Endodermal cell (in vitro differentiated cells): ENCODE measurements around the gene OR2M3. TPM values are rescaled to one million over a fixed set of nuclear protein-coding genes. Genes with fewer than 3 reads are reported as not detected.

Source experiments
- DNase-seq: peaks from one replicate; pipeline ENCODE4 v3.0.0-alpha.2; 2017
- H3K27ac ChIP-seq: 2 replicates; pipeline ENCODE4 v1.5.1; 2013; ENCODE audit warnings: mild to moderate bottlenecking, low read depth, low read length, moderate library complexity
- H3K27me3 ChIP-seq: 2 replicates; pipeline ENCODE4 v1.6.1; 2013; ENCODE audit warnings: mild to moderate bottlenecking, low read length, moderate library complexity; ENCODE audit not compliant: insufficient read depth, control insufficient read depth, poor library complexity, severe bottlenecking
- H3K36me3 ChIP-seq: 2 replicates; pipeline ENCODE4 v1.7.0; 2013; ENCODE audit warnings: mild to moderate bottlenecking, low read length, moderate library complexity; ENCODE audit not compliant: control insufficient read depth, insufficient read depth
- H3K4me1 ChIP-seq: one replicate; pipeline ENCODE4 v1.7.0; 2013; ENCODE audit warnings: low read length; ENCODE audit not compliant: control insufficient read depth, insufficient read depth
- H3K4me3 ChIP-seq: 2 replicates; pipeline ENCODE4 v1.5.1; 2013; ENCODE audit warnings: mild to moderate bottlenecking, low read length, moderate library complexity
- H3K9ac ChIP-seq: 2 replicates; pipeline ENCODE4 v1.6.1; 2013; ENCODE audit warnings: mild to moderate bottlenecking, low read length, moderate library complexity; ENCODE audit not compliant: poor library complexity, severe bottlenecking; ENCODE audit errors: extremely low read depth
- H3K9me3 ChIP-seq: 2 replicates; pipeline ENCODE4 v1.6.1; 2013; ENCODE audit warnings: mild to moderate bottlenecking, low read length, moderate library complexity; ENCODE audit not compliant: control insufficient read depth
- H3K27ac Mint-ChIP-seq: 2 replicates; pipeline ENCODE4 v1.8.0; 2020; ENCODE audit warnings: mixed read lengths
- H3K27me3 Mint-ChIP-seq: 2 replicates; pipeline ENCODE4 v1.8.0; 2021; ENCODE audit warnings: mild to moderate bottlenecking, mixed read lengths; ENCODE audit not compliant: insufficient read depth
- H3K36me3 Mint-ChIP-seq: 2 replicates; pipeline ENCODE4 v1.8.0; 2020; ENCODE audit warnings: low read depth, mixed read lengths
- H3K4me1 Mint-ChIP-seq: 2 replicates; pipeline ENCODE4 v1.8.0; 2020; ENCODE audit warnings: mixed read lengths
- H3K4me3 Mint-ChIP-seq: 2 replicates; pipeline ENCODE4 v1.8.0; 2020; ENCODE audit warnings: mild to moderate bottlenecking, moderate library complexity, mixed read lengths
- H3K9me3 Mint-ChIP-seq: 2 replicates; pipeline ENCODE4 v1.8.0; 2020; ENCODE audit warnings: mild to moderate bottlenecking, mixed read lengths
- WGBS, 2 experiments: methylation state at CpG; one replicate each; pipeline versions ENCODE4 v1.1.5 to v1.1.7; 2013; ENCODE audit warnings: missing lambda C conversion rate in 2 of 2, mixed read lengths in 1 of 2; ENCODE audit not compliant: insufficient coverage in 1 of 2, insufficient read length in 1 of 2; 5-methylcytosine and 5-hydroxymethylcytosine counted together
- total RNA-seq, 2 donors: library from RNA; stranded (reverse); fragmentation: NEBNext Ultra II Directional in 1 of 2; extraction: Animal tissue kit (Norgen Biotek cat#: 25700) in 1 of 2; gene quantifications; 2 replicates in 1 of 2; 3 replicates in 1 of 2; pipeline ENCODE4 v1.2.1, GENCODE V29; 2021
- TF ChIP-seq, protein P1 (sequence below): fragments of 200-600 bp; sonication (generic); conservative IDR thresholded peaks from 2 replicates; pipeline ENCODE4 v1.5.0; 2021; ENCODE audit warnings: antibody characterized with exemption, mild to moderate bottlenecking

The OR2M3 gene
- total RNA-seq, 2 donors from 2014 or later = not detected

DNA sequence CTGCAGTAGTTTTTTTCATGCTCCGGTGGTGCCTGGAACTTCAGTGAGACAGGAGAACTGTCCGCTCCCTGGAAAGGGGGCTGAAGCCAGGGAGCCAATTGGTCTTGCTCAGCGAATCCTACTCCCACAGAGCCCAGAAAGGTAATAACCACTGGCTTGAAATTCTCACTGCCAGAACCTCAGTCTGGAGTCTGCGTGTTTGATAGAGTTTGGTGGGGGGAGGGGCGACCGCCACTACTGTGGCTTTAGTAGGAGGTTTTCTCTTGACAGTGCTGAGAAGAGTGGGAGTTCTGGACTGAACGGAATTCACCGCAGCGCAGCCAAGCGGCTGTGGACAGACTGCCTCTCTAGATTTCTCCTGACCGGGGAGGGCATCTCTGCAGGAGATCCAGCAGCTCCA is 8.0 kb upstream of the OR2M3 start:
- Histone ChIP-seq H3K4me1 (no peaks in the 10 kb centered on the region), H3K9me3 (peaks cover 77% of the 10 kb centered on the region), H3K27me3 (no peaks in the 10 kb centered on the region), H3K4me3 (no peak overlapping the region), H3K36me3 (no peaks in the 10 kb centered on the region), H3K9ac (no peak overlapping the region), H3K27ac (no peak overlapping the region)
- 72 to 84% methylated on average over 4 to 11 of the region's 11 CpGs for WGBS, 2 experiments
- no peak for DNase-seq
- Mint-ChIP-seq H3K9me3 (peaks cover 88% of the 10 kb centered on the region), H3K36me3 (no peaks in the 10 kb centered on the region), H3K4me3 (no peak overlapping the region), H3K27me3 (no peaks in the 10 kb centered on the region), H3K4me1 (no peaks in the 10 kb centered on the region), H3K27ac (no peak overlapping the region)
- TF ChIP-seq, protein P1, sequence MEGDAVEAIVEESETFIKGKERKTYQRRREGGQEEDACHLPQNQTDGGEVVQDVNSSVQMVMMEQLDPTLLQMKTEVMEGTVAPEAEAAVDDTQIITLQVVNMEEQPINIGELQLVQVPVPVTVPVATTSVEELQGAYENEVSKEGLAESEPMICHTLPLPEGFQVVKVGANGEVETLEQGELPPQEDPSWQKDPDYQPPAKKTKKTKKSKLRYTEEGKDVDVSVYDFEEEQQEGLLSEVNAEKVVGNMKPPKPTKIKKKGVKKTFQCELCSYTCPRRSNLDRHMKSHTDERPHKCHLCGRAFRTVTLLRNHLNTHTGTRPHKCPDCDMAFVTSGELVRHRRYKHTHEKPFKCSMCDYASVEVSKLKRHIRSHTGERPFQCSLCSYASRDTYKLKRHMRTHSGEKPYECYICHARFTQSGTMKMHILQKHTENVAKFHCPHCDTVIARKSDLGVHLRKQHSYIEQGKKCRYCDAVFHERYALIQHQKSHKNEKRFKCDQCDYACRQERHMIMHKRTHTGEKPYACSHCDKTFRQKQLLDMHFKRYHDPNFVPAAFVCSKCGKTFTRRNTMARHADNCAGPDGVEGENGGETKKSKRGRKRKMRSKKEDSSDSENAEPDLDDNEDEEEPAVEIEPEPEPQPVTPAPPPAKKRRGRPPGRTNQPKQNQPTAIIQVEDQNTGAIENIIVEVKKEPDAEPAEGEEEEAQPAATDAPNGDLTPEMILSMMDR = no peak

DNA sequence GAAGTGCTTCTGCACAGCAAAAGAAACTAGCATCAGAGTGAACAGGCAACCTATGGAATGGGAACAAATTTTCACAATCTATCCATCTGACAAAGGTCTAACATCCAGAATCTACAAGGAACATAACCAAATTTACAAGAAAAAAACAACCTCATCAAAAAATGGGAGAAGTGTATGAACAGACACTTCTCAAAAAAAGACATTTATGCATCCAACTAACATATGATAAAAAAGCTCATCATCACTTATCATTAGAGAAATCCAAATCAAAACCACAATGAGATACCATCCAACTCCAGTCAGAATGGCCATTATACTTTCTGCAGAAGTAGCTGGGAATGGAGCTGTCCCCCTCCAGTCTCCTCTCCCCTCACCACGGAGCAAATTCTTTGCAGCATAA is 2.9 kb upstream of the OR2M3 start:
- H3K27ac ChIP-seq = no peak overlapping the region
- H3K4me3 ChIP-seq = no peak overlapping the region
- H3K9ac ChIP-seq = no peak overlapping the region
- TF ChIP-seq, protein P1 = no peak
- H3K9me3 ChIP-seq = peaks cover 73% of the 10 kb centered on the region
- DNase-seq = no peak
- Mint-ChIP-seq H3K27me3 (no peaks in the 10 kb centered on the region), H3K4me3 (no peak overlapping the region), H3K4me1 (no peaks in the 10 kb centered on the region), H3K27ac (no peak overlapping the region), H3K36me3 (no peaks in the 10 kb centered on the region), H3K9me3 (peaks cover 80% of the 10 kb centered on the region)
- no peaks in the 10 kb centered on the region for H3K4me1 ChIP-seq
- H3K36me3 ChIP-seq = no peaks in the 10 kb centered on the region
- WGBS, 2 experiments = 33% methylated on average over 1 of the region's 1 CpG; no CpG with 5 or more reads in 1 of the 2 experiments
- H3K27me3 ChIP-seq = no peaks in the 10 kb centered on the region

DNA sequence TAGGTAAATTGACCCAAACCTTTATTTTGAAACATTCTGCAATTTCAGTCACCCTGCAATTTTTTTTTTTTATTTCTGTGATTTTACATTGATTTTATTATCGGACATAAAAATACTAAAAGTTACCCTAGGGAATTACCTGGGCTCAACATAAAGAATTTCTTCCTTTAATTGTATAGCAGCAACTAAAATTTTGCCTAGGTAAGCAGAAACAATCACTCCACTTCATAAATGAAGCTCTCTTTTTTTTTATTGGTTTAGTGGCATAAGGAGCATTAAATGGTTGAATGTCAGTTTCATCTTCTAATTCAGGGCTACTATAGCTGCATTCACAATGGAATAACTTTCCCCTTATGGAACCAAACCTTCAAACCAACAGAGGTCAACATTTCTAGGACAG is 18.8 kb downstream of the OR2M3 start:
- TF ChIP-seq, protein P1 = no peak
- WGBS, 2 experiments = 78% methylated on average over 1 of the region's 1 CpG; no CpG with 5 or more reads in 1 of the 2 experiments
- peaks cover 82% of the 10 kb centered on the region for H3K9me3 ChIP-seq
- no peaks in the 10 kb centered on the region for H3K4me1 ChIP-seq
- Mint-ChIP-seq H3K9me3 (peaks cover 79% of the 10 kb centered on the region), H3K27me3 (no peaks in the 10 kb centered on the region), H3K36me3 (no peaks in the 10 kb centered on the region), H3K4me3 (no peak overlapping the region), H3K4me1 (no peaks in the 10 kb centered on the region), H3K27ac (no peak overlapping the region)
- no peak overlapping the region for H3K27ac ChIP-seq
- DNase-seq = no peak
- no peak overlapping the region for H3K9ac ChIP-seq
- no peaks in the 10 kb centered on the region for H3K36me3 ChIP-seq
- H3K27me3 ChIP-seq = no peaks in the 10 kb centered on the region
- no peak overlapping the region for H3K4me3 ChIP-seq
